Panc1 (cell line): Measurements from ENCODE around the gene CCDC60. TPM values are rescaled to one million over a fixed set of nuclear protein-coding genes. Genes with fewer than 3 reads are reported as not detected.

ENCODE experiments used
- ATAC-seq: fragments of 200-7000 bp; cut with Tn5 transposase; 2 replicates; pipeline ENCODE4 v1.9.1; 2020; ENCODE audit warnings: mild to moderate bottlenecking, moderate library complexity
- BruUV-seq: library from RNA; stranded (reverse); fragments of 400-500 nt; replicated peaks from 2 replicates; lab custom pipeline; 2021; lab: Mats Ljungman, UMichigan
- CTCF ChIA-PET: fragments of 300-600 bp; sonication (Branson Sonifier 250); formaldehyde crosslinking; loops from one replicate; lab custom pipeline; 2022; ENCODE audit warnings: antibody characterized with exemption; lab: Charles Lee
- POLR2A ChIA-PET: fragments of 300-600 bp; sonication (Branson Sonifier 250); formaldehyde crosslinking; loops from one replicate; lab custom pipeline; 2022; ENCODE audit warnings: antibody characterized with exemption; lab: Charles Lee
- DNase-seq: peaks from one replicate; pipeline ENCODE4 v3.0.0-alpha.2; 2010; ENCODE audit warnings: low read depth, low spot score
- H3K27ac ChIP-seq: 2 replicates; pipeline ENCODE4 v1.5.1; 2011; ENCODE audit warnings: mild to moderate bottlenecking, low read length, inconsistent platforms
- H3K27me3 ChIP-seq: fragments of 200-500 bp; sonication (Bioruptor generic); 2 replicates; pipeline ENCODE4 v1.6.0; 2014; ENCODE audit warnings: low read length, inconsistent platforms; ENCODE audit not compliant: control insufficient read depth, insufficient read depth
- H3K36me3 ChIP-seq: fragments of 200-500 bp; sonication (Bioruptor generic); 2 replicates; pipeline ENCODE4 v1.5.1; 2014; ENCODE audit warnings: inconsistent platforms, mild to moderate bottlenecking, low read length, moderate library complexity; ENCODE audit not compliant: control insufficient read depth, insufficient read depth
- H3K4me1 ChIP-seq: 2 replicates; pipeline ENCODE4 v1.5.1; 2011; ENCODE audit warnings: inconsistent platforms, mild to moderate bottlenecking, low read length, moderate library complexity; ENCODE audit not compliant: control insufficient read depth, insufficient read depth
- H3K4me3 ChIP-seq, 2 experiments: 2 replicates each; pipeline ENCODE4 v1.5.1; 2011 to 2012; ENCODE audit warnings: low read depth in 2 of 2, low read length in 2 of 2, mild to moderate bottlenecking in 2 of 2, inconsistent platforms in 1 of 2, moderate library complexity in 1 of 2
- H3K9me3 ChIP-seq: fragments of 200-500 bp; sonication (Bioruptor generic); 2 replicates; pipeline ENCODE4 v1.5.1; 2014; ENCODE audit warnings: low read depth, mild to moderate bottlenecking, inconsistent platforms, low read length, moderate library complexity; ENCODE audit not compliant: control insufficient read depth, insufficient read depth
- POLR2AphosphoS5 ChIP-seq: IDR thresholded peaks from 2 replicates; pipeline ENCODE4 v1.6.1; 2012; ENCODE audit warnings: mild to moderate bottlenecking, low read depth, low read length, moderate library complexity
- SIN3A ChIP-seq: IDR thresholded peaks from 2 replicates; pipeline ENCODE4 v1.6.1; 2012; ENCODE audit warnings: low read depth, mild to moderate bottlenecking, low read length, moderate library complexity, borderline replicate concordance; ENCODE audit not compliant: insufficient read depth
- TCF7L2 ChIP-seq: IDR thresholded peaks from 2 replicates; pipeline ENCODE4 v1.6.1; 2011; ENCODE audit warnings: mild to moderate bottlenecking, low read depth, low read length, inconsistent platforms
- in situ Hi-C: cut with HindIII; loops from 2 replicates; pipeline ENCODE4 v1.10.0; 2016; ENCODE audit warnings: low sequenced_read_pairs, low pct_unique_long_range_greater_than_20kb
- intact Hi-C: fragments of 100-400 bp; cut with micrococcal nuclease; formaldehyde crosslinking; loops from one replicate; pipeline ENCODE4 v1.10.0; 2022; ENCODE audit not compliant: unreplicated experiment
- total RNA-seq: library from RNA; stranded (reverse); gene quantifications from one replicate; pipeline ENCODE4 v1.2.1, GENCODE V29; 2021; ENCODE audit not compliant: unreplicated experiment
- TF ChIP-seq, protein P1 (sequence below): fragments of 450-650 bp; IDR thresholded peaks from 2 replicates; pipeline ENCODE4 v1.5.1; 2017; ENCODE audit warnings: mild to moderate bottlenecking
- TF ChIP-seq, protein P2 (sequence below), 2 experiments: IDR thresholded peaks; 2 replicates each; pipeline ENCODE4 v1.6.1; 2011 to 2012; ENCODE audit warnings: low read depth in 2 of 2, control low read depth in 1 of 2, low read length in 1 of 2, mild to moderate bottlenecking in 1 of 2, moderate library complexity in 1 of 2; ENCODE audit not compliant: insufficient read depth in 1 of 2

CCDC60 gene
- total RNA-seq, 1 experiment from 2014 or later = not detected

GRCh38 chr12:119570771-119571170 is 236.2 kb downstream of the CCDC60 start:
- H3K27ac ChIP-seq = no peak overlapping the region
- no peak for ATAC-seq
- in situ Hi-C loops (no loop called here), intact Hi-C loops (no loop called here)
- BruUV-seq = no TSS peak
- DNase-seq = no peak
- H3K27me3 ChIP-seq = peaks cover 3% of the 10 kb centered on the region; the same call in 1 of the 2 replicates
- TF ChIP-seq POLR2AphosphoS5 (no peak), TCF7L2 (no peak), SIN3A (no peak)
- TF ChIP-seq, protein P1, sequence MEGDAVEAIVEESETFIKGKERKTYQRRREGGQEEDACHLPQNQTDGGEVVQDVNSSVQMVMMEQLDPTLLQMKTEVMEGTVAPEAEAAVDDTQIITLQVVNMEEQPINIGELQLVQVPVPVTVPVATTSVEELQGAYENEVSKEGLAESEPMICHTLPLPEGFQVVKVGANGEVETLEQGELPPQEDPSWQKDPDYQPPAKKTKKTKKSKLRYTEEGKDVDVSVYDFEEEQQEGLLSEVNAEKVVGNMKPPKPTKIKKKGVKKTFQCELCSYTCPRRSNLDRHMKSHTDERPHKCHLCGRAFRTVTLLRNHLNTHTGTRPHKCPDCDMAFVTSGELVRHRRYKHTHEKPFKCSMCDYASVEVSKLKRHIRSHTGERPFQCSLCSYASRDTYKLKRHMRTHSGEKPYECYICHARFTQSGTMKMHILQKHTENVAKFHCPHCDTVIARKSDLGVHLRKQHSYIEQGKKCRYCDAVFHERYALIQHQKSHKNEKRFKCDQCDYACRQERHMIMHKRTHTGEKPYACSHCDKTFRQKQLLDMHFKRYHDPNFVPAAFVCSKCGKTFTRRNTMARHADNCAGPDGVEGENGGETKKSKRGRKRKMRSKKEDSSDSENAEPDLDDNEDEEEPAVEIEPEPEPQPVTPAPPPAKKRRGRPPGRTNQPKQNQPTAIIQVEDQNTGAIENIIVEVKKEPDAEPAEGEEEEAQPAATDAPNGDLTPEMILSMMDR = no peak
- TF ChIP-seq, protein P2, sequence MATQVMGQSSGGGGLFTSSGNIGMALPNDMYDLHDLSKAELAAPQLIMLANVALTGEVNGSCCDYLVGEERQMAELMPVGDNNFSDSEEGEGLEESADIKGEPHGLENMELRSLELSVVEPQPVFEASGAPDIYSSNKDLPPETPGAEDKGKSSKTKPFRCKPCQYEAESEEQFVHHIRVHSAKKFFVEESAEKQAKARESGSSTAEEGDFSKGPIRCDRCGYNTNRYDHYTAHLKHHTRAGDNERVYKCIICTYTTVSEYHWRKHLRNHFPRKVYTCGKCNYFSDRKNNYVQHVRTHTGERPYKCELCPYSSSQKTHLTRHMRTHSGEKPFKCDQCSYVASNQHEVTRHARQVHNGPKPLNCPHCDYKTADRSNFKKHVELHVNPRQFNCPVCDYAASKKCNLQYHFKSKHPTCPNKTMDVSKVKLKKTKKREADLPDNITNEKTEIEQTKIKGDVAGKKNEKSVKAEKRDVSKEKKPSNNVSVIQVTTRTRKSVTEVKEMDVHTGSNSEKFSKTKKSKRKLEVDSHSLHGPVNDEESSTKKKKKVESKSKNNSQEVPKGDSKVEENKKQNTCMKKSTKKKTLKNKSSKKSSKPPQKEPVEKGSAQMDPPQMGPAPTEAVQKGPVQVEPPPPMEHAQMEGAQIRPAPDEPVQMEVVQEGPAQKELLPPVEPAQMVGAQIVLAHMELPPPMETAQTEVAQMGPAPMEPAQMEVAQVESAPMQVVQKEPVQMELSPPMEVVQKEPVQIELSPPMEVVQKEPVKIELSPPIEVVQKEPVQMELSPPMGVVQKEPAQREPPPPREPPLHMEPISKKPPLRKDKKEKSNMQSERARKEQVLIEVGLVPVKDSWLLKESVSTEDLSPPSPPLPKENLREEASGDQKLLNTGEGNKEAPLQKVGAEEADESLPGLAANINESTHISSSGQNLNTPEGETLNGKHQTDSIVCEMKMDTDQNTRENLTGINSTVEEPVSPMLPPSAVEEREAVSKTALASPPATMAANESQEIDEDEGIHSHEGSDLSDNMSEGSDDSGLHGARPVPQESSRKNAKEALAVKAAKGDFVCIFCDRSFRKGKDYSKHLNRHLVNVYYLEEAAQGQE (IDR thresholded peaks at IDR 0.05; ENCODE audit: insufficient read depth in 1 of 2, low read depth in 2 of 2, low read length in 1 of 2) = no peak
- no peaks in the 10 kb centered on the region for H3K4me1 ChIP-seq
- no peaks in the 10 kb centered on the region for H3K36me3 ChIP-seq
- no peaks in the 10 kb centered on the region for H3K9me3 ChIP-seq
- ChIA-PET CTCF (no interaction called here), POLR2A (no interaction called here)
- H3K4me3 ChIP-seq = no peak overlapping the region

DNA sequence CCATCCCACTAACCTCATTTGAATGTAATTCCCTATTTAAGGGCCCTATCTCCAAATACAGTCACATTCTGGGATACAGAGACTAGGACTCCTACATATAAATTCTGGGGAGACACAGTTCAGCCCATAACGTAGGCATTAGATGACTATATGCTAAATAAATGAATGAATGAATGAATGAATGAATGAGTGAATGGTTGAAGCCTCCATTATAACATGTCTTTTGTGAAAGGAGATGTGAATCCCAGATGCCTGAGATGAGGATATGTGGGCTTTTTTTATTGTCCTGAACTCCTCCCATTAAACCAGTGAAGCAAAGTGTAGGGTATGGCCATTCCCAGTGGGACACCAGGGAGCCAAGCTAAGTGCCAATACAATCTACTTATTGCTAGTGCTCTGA is 238.6 kb downstream of the CCDC60 start:
- H3K27me3 ChIP-seq = peaks cover 3% of the 10 kb centered on the region; the same call in 1 of the 2 replicates
- no peaks in the 10 kb centered on the region for H3K9me3 ChIP-seq
- in situ Hi-C loops (no loop called here), intact Hi-C loops (no loop called here)
- no peak for DNase-seq
- no peak for TF ChIP-seq POLR2AphosphoS5
- TF ChIP-seq, protein P1 = no peak
- TF ChIP-seq, protein P2 (IDR thresholded peaks at IDR 0.05; ENCODE audit: insufficient read depth in 1 of 2, low read depth in 2 of 2, low read length in 1 of 2) = no peak
- TF ChIP-seq TCF7L2 = no peak
- no peak for TF ChIP-seq SIN3A
- H3K27ac ChIP-seq = no peak overlapping the region
- no peaks in the 10 kb centered on the region for H3K4me1 ChIP-seq
- BruUV-seq = no TSS peak
- POLR2A ChIA-PET = no interaction called here
- no peak for ATAC-seq
- no peak overlapping the region for H3K4me3 ChIP-seq
- CTCF ChIA-PET = no interaction called here
- H3K36me3 ChIP-seq = no peaks in the 10 kb centered on the region
